ENCODE measurements around the gene CAMK2G.
"Not testable (repeated sequence)": the region's sequence is repeated elsewhere in the genome, so short reads cannot be mapped to it uniquely, and the experiment has no call there.

CAMK2G gene

DNA sequence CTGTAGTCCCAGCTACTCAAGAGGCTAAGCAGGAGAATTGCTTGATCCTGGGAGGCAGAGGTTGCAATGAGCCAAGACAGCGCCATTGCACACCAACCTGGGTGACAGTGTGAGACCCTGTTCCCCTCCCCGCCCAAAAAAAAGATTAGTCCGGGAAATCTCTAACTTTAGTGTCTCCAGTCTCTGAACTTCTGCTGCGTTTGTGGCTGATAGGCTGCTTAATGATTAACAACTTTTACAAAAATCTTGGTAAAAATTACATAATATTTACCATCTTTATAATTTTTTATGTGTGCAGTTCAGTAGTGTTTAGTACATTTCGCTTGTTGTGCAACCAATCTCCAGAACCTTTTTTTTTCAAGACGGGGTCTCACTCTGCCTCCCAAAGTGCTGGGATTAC is 26.9 kb upstream of the CAMK2G start:
- DNase-seq: no peak

DNA sequence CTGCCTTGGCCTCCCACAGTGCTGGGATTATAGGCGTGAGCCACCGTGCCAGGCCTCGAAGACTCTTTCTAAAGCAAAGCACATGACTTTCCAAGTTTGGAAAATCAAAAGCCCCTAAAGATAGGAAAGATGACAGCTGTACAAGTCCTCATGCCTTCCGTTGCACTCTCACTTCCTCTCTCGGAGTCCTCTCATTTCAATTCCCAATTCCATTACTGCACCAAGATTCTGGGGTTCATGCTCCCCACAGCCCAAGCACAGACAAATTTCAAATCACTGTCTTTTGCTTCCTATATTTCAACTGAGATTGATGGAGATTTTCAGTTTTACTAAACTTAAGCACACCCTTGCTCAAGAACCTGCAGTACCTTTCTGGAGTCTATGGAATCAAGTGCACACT is 25.7 kb upstream of the CAMK2G start:
- no peak for DNase-seq

DNA sequence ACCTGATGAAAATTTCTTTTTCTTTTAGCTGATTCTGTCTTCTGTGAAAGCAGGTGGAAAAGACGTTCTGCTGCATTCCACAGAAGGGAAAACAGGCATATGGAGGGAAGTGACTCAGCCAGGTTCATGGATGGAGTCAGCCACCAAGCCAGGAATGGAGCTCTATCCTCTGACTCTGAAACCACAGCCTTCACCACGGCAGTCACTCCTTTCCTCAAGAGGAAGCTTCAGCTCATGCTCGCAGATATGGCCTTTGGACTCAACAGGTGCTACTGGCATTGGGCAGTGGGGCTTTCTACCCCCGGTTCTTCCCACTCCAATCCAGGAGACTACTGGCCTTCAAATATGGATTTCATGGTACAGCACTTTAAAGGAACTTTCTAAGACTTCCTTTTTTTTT is 25.1 kb upstream of the CAMK2G start:
- no peak for DNase-seq

DNA sequence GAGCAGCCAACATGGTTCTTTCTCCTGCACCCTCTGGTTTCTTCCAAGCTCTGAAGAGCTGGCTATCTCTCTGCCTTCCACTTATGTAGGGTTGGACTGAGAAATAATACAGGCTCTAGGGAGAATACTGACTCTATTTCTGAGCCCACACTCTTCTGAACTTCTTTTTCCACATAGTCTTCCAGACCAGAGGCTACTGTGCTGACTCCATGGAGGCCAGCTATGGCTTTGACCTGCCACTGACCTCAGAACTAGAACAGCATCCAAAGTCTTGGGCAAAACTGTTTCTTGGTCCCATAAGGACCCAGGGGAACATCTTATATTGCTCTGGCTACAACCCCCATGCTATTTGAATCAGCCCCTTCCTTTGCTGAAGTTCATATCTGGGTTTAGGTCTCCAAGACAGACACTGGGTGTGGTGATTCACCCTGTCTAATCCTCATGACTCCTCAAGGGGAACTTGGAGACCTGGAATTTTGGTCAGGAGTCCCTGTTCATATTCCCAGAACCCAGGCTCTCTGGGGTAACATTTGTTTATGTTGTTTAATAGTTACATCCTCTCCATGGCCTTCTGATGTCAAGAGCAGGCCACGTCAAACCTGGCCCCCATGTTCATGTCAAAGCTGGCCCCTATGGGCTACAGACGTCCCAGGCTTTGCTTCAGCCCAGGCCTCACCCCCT is 24.5 kb upstream of the CAMK2G start:
- no peak for DNase-seq

DNA sequence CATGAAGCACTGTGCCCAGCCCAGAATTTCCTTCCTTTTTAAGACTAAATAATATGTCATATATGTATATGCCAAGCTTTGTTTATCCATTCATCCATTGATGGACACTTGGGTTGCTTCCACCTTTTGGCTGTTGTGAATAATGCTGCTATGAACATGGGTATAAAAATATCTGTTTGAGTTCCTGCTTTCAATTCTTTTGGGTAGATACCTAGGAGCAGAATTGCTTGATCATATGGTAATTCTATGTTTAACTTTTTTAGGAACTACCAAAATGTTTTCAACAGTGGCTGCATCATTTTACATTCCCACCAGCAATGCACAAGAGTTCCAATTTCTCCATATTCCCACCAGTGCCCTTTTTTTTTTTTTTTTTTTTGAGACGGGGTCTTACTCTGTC is 23.3 kb upstream of the CAMK2G start:
- no peak for DNase-seq

DNA sequence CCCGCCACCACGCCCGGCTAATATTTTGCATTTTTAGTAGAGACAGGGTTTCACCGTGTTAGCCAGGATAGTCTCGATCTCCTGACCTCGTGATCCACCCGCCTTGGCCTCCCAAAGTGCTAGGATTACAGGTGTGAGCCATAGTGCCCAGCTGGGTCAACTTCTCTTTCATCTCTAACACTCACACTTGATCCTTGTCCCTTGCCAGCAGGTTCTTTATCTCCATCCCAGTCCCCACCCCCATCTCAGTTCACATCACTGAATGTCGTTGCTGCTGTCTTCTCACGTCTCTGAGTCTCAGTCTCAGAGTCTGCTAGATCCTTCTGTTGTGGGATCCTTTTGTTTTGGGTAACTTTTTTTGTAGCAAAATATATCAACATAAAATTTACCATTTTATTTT is 21.0 kb upstream of the CAMK2G start:
- DNase-seq: not testable (repeated sequence)

DNA sequence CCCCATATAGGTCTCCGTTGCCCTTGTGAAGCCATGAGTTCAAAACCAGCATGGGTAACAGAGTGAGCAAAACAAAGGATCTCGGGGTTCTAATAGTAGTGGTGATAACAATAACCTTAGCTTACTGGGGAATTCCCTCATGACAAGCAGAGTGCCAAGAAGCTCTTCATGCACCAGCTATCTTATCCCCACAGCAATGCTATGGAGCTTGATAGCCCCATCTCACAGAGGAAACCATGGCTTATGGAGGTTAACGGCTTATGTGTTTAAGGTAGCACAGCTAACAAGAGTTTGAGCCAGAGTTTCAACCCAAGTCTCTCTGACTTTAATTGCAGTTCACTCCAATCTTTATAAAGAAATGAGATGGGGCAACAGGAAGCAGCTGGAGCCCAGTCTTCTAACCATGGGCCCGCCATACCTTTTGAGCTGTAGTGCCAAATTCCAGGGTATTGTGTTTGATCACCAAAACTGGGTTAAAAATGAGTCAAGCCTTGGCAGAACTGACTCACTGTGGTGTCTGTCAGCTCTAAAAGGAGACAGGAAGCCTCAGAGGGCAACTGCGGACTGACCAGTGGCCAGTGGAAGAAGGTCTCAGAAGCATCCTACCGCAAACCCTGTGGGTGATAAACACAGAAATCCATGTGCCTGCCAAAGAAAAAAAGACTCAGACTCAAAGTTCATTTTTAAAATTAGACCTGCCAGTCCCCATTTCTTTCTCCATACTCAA is 20.1 kb upstream of the CAMK2G start:
- DNase-seq: peak; percentile 26

DNA sequence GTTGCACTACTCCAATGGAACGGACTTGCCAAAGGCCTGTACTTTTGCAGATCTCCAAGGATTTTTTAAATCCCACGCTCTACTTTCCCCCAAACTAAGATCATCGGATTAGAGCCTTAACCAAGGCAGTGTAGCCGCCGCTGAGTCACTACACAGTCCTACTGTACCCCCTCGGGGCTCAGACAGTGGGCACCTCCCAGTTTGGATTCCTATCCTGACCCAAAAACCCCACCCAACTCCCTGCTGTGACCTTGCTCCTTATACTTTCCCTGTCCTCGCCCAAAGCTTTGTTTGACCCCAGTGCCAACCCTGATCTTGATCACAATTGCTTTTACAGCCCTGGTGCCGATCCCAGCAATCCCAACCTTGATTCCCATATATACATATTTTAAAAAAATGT is 19.1 kb upstream of the CAMK2G start:
- DNase-seq: no peak

DNA sequence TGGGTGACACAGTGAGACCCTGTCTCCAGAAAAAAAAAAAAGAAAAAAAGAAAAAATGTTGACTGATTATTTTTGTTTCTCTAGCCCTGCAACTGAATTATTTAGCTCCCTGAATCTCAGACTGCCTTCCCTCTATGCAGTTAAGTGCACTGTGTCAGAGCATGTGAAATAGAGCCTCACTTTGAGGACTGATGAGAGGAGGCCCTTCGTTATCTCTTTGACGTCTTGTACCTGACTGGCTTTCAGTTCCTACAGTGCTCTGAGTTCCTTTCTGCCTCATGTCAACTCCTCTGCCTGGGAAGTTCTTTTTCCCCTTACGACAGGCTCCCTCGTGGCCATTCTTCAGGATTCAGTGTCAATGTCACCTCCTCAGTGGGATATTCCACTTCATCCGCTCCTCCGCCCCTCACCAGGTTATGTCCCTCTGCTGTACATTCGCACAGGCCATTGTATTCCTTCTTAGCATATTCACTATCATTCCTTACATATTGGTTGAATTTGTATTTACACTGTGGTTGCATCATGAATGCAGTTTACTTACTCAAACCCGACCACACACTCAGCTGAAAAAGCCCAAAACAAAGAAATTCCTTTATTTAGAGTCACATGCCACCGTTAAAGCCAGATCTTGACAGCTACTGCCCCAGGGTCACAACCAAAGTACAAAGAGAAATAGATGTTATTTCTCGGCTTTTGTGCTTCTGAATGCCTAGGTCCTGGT is 18.1 kb upstream of the CAMK2G start:
- no peak for DNase-seq

DNA sequence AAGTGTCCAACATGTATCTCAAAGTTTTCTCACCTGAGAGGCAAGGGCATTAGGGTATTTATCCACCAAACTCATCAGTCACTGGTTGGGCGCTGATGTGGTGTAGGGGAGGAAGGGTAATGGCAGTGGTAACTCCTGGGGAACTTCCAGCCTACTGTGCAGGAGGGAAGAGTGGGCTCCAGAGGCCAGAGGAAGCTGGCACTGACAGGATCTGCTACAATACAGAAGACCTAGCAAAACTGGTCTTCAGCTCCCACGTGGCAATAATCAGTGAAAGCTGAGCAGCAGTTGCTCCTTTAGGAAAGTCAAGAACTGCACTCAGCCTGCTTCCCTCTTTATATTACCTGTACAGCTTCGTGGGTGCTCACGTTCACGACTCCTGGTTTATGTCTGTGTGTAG is 17.2 kb upstream of the CAMK2G start:
- DNase-seq: no peak

DNA sequence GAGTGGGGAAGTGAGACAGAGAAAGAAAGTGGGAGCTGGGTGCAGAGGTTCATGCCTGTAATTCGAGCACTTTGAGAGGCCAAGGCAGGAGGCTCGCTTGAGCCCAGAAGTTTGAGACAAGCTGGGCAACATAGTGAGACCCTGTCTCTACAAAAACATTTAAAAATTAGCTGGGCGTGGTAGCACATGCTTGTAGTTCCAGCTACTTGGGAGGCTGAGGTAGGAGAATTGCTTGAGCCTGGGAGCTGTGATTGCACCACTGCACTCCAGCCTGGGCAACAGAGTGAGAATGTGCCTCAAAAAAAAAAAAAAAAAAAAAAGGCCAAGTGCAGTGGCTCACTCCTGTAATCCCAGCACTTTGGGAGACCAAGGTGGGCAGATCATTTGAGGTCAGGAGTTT is 16.5 kb upstream of the CAMK2G start:
- DNase-seq: not testable (repeated sequence)

DNA sequence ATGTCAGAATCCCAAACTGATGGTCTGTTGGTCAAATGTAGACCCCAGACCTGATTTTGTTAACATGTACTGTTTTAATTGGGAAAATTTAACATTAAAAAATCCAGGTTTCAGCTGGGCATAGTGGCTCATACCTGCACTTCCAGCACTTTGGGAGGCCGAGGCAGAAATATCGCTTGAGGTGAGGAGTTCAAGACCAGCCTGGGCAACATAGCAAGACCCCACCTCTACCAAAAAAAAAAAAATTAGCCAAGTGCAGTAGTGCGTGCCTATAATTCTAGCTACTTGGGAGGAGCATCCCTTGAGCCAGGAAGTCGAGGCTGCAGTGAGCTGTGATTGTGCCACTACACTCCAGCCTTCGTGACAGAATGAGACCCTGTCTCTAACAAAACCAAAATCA is 15.9 kb upstream of the CAMK2G start:
- no peak for DNase-seq

DNA sequence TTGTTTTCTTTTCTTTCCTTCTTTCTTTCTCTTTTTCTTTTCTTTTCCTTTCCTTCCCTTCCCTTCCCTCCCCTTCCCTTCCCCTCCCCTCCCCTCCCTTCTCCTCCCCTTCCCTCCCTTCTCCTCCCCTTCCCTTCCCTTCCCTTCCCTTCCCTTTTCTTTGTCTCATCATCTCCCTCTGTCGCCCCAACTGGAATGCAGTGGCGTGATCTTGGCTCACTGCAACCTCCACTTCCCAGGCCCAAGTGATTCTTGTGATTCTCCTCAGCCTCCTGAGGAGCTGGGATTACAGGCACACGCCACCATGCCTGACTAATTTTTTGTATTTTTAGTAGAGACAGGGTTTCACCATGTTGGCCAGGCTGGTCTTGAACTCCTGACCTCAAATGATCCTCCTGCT is 15.1 kb upstream of the CAMK2G start:
- not testable (repeated sequence) for DNase-seq

DNA sequence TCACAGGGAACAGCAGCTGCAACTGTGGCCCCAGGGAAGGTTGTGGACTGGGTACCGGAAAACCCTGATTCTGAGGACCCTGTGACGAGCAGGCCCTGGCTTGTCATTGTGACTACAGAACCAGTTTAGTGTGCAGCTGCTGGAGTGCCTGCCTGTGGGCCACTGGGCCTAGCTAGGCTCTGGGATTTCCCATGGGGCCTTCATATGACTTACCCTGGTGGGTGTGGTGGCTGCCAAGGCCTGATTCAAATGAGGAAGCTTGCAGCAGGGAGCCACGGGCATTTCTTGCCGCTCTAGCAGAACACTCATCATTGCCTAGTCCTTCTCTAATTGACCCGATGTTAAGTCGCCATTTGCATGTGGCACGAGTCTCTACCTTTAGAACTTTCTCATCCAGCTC is 14.7 kb upstream of the CAMK2G start:
- peak; percentile 40 for DNase-seq

DNA sequence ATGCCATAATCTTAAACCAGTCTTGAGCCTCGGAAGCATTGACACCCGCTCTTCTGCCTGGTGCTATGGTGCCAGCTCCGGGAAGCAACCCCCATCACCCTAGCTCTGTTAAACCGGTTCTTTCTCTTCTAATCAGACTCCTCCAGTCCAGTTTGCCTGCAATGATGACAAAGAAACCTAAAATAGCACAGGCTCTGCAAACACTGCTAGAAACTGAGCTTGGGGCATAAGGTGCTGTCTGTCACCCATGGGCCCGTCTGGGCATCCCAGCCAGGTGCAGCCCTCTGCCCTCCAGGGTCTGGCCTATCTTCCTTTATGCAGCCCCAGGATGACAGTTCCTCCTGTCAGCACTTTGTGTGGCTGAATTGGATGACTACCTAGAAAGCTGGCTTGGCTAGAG is 14.2 kb upstream of the CAMK2G start:
- DNase-seq: no peak

DNA sequence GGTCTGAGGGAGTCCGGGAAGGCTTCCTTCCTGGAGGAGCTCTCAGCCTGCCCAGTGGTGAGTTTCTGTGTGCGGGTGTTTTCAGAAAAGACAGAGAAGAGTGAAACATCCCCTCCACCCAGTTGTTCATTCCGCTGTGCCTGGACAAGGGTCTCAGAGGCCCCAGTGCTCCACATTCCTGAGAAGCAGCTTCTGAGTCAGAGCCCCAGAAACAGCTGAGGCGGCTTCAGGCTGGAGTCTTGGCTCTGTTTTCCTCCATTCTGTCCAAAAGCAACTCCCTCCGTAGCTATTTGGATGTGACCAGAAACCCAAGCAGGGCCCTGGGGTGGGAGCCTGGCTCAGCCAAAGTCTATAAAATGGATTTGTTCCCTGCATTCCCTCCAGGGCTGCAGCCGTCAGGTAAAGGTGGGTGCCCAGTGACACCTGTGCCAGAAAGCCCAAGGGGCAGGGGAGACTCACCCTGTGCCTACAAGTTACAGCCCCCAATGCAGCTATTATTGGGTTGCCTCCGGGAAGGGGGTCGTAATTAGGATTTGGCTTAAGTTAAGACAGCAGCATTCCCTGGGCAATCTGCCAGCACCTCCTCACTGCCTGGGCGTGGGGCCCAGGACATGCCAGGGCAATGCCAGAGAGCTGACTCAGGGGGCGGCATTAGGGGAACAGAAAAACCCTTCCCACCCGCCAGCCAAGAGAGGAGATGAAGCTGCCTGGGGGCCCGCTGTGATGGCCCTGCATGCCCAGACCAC is 13.1 kb upstream of the CAMK2G start:
- DNase-seq: no peak

DNA sequence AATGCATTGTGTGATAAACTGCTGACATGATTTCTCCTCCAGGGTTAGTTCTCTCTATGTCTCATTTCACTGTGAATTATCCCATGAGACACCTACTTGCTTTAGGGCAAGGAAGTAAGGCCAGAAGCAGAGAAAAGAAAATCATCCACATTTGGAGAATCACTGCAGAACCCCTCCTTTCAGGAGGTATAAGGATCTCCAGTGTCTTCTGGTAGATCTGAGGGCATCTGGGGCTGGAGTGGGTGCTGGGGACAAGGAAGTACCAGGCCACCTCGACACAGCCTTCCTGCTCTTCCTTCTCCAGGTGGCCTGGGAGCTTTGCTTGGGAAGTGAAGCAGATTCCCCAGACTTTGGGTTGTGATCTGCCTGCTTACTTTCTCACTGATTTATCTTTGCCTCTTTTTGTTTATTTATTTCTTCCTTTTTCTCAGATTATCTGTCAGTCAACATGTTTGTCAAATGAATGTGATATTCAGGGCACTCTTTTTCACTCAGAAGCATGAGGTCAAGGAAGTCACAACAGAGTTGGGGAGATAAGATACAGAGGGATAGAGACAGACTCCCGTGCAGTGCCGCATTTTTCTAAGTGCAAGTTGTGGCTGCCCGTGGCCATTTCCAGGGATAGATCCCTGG is 12.4 kb upstream of the CAMK2G start:
- DNase-seq: no peak

DNA sequence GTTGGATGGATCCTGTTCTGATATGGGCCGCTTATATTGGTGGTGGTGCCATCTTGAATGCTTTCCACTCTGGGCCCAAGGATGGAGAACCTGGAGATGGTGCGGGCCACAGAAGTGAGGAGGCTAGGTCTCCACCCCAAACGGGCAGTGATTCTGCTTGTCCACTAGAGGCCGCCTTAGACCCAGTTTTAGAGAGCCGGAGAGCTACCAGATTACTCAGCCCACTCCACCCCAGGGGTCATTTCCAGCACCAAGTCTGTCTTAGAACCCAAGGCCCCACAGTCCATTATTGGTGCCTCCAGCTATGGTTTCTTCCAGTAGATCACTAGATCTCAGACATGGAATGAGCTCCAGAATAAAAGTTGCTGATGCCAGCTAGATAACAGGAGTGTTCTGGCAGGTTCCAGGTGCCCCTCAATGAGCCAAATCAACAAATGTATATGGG is 11.8 kb upstream of the CAMK2G start:
- peak; percentile 77 for DNase-seq

DNA sequence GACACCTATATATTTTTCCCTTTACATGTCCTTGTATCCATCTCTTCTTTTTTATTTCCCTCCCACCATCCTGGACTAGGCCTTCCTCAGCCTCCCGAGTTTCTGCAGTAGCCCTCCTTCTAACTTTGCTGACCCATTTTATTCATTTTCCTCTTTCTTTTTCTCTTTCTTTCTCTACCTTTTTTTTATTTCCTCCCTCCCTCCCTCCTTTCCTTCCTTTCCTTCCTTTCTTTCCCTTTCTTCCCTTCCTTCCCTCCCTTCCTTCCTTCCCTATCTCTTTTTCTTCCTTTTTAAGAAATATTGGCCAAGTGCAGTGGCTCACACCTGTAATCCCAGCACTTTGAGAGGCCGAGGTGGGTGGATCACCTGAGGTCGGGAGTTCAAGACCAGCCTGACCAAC is 9.7 kb upstream of the CAMK2G start:
- DNase-seq: no peak

DNA sequence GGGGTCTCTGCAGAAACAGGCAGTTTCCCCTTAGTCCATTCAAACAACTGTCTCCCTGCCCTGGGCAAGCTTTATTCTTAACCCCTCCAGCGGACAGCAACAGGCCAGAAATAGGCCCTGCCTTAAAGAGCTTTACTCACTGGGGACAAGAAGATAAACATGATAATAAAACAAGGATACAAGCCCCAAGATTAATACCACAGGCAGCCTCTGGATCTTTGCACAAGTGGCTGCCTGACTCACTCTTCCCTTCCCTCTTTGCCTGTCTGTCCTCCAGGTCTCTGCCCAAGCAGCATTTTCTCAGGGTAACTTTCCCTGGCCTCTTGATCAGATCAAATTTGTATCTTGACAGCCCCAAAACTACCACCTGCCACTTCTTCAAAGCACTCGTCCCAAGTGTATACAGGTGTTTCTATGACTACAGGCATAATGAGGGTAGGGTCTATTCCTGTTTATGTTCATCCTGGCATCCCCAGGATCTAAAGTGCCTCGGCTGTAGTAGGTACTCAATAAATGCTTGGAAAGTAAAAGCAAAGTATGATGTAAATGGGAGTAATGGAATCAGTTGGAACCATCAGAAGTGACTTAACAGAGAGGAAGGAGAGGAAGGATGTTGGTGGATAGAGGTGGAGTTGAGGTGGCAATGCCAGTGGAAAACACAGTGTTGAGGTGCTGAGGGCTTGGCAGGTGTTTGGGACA is 7.0 kb upstream of the CAMK2G start:
- DNase-seq: no peak

DNA sequence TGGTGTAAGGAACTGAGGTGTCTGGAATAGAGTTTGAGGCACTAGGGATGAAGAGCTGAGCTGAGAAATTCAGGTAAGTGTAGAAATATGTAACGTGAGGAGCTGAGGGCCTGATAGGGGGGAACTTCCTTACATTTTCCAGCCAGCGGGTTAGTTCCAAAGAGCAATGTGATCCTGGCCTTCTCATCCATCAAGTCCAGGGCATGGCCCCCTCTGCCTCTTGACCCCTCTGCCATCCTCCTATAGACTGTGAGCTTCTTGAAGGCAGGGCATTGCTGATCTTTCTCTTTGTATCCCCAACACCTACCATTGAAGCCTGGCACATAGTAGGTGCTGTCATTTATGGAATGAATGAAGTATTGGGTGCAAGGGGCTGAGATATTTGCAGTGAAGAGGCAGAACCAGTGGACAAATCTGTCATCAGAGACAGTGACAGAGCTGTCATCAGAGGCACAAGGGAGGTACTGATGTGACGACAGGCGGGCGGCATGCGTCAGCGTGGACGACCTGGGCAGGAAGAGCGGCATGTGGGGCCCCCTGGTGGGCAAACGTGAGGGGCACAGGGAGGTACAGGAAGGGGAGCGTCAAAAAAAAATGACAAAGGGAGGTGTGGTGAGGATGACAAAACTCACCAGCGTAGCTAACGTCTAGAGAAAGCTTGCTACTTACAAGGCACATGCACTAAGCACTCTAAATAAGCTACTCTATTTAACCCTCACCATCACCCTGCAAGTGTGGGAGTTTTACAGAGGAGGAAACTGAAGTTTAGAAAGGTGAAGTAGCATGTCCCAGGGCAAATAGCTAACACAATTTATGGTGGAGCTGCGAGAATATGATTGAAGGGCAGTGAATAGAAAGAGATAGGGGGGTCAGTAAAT is 5.2 kb upstream of the CAMK2G start:
- peak; percentile 94 for DNase-seq
